Measurements from ENCODE around the gene CDK17.

CDK17 gene

DNA sequence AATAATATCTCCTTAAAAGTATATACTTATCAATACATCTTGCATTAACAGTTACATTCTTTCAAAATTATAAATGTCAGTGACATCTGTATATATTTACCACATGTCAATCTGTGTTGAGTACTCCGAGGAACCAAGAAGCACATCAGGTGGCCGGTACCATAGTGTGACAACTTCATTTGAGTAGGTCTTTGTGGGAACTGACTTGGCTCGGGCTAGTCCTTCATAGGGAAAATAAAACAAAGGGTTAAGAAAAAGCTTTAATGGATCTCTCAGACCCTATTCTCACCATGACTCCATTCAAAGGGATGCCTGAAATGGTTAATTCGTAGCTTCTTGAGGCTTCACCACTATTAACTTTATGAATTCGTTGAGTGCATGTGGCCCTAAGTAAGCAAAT is 111.2 kb downstream of the CDK17 start:
- TF ChIP-seq POLR2AphosphoS5 (IDR thresholded peaks at IDR 0.05; ENCODE audit: low read depth, low read length) = no peak
- no peak for TF ChIP-seq FOXP2 (optimal IDR thresholded peaks at IDR 0.05; ENCODE audit: borderline replicate concordance, extremely low read depth, extremely low read length, insufficient read depth)
- TF ChIP-seq, protein P1, sequence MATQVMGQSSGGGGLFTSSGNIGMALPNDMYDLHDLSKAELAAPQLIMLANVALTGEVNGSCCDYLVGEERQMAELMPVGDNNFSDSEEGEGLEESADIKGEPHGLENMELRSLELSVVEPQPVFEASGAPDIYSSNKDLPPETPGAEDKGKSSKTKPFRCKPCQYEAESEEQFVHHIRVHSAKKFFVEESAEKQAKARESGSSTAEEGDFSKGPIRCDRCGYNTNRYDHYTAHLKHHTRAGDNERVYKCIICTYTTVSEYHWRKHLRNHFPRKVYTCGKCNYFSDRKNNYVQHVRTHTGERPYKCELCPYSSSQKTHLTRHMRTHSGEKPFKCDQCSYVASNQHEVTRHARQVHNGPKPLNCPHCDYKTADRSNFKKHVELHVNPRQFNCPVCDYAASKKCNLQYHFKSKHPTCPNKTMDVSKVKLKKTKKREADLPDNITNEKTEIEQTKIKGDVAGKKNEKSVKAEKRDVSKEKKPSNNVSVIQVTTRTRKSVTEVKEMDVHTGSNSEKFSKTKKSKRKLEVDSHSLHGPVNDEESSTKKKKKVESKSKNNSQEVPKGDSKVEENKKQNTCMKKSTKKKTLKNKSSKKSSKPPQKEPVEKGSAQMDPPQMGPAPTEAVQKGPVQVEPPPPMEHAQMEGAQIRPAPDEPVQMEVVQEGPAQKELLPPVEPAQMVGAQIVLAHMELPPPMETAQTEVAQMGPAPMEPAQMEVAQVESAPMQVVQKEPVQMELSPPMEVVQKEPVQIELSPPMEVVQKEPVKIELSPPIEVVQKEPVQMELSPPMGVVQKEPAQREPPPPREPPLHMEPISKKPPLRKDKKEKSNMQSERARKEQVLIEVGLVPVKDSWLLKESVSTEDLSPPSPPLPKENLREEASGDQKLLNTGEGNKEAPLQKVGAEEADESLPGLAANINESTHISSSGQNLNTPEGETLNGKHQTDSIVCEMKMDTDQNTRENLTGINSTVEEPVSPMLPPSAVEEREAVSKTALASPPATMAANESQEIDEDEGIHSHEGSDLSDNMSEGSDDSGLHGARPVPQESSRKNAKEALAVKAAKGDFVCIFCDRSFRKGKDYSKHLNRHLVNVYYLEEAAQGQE (IDR thresholded peaks at IDR 0.05; ENCODE audit: insufficient read depth in 1 of 2, low read depth in 2 of 2, low read length in 2 of 2) = no peak
- no peak for TF ChIP-seq TAF1 (IDR thresholded peaks at IDR 0.05; ENCODE audit: borderline replicate concordance, insufficient read depth, low read length)
- no peak for TF ChIP-seq SIN3A (IDR thresholded peaks at IDR 0.05; ENCODE audit: borderline replicate concordance, insufficient read depth, low read length)

DNA sequence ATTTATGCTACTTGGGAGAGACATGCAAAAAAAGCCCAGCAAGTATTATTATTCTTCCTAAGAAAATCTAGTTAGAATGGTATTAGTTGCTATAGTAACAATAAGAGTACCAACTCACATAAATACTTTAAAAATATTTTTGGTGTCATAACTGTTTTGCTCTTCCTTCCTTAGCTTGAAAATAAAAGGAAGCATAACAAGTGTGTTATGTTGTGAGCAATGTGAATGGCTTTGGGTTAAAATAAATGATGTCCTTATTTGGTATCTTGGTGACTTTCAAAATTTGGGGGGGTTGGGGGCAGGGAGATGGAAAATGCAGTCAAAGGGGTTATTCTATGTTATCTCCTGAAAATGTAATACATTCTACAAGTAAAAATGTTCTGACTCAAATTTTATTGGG is 115.1 kb downstream of the CDK17 start:
- TF ChIP-seq, protein P1 (IDR thresholded peaks at IDR 0.05; ENCODE audit: insufficient read depth in 1 of 2, low read depth in 2 of 2, low read length in 2 of 2) = no peak
- no peak for TF ChIP-seq FOXP2 (optimal IDR thresholded peaks at IDR 0.05; ENCODE audit: borderline replicate concordance, extremely low read depth, extremely low read length, insufficient read depth)
- TF ChIP-seq SIN3A (IDR thresholded peaks at IDR 0.05; ENCODE audit: borderline replicate concordance, insufficient read depth, low read length) = no peak
- TF ChIP-seq POLR2AphosphoS5 (IDR thresholded peaks at IDR 0.05; ENCODE audit: low read depth, low read length) = no peak
- TF ChIP-seq TAF1 (IDR thresholded peaks at IDR 0.05; ENCODE audit: borderline replicate concordance, insufficient read depth, low read length) = no peak

DNA sequence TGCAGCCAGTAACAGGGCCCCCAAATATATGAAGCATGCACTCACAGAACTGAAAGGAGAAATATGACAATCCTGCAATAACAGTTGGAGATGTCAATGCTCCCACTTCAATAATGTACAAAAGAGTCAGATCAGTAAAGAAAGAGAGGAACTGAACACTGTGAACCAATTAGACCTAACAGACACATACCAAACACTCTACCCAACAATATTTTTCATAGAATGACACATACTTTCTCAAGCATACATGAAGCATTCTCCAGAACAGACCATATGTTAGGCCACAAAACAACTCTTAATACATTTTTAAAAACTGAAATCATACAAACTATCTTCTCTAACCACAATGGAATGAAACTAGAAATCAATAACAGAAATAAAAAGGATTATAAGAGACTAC is 125.9 kb downstream of the CDK17 start:
- TF ChIP-seq TAF1 (IDR thresholded peaks at IDR 0.05; ENCODE audit: borderline replicate concordance, insufficient read depth, low read length) (no peak), POLR2AphosphoS5 (IDR thresholded peaks at IDR 0.05; ENCODE audit: low read depth, low read length) (no peak), FOXP2 (optimal IDR thresholded peaks at IDR 0.05; ENCODE audit: borderline replicate concordance, extremely low read depth, extremely low read length, insufficient read depth) (no peak), SIN3A (IDR thresholded peaks at IDR 0.05; ENCODE audit: borderline replicate concordance, insufficient read depth, low read length) (no peak)
- TF ChIP-seq, protein P1 (IDR thresholded peaks at IDR 0.05; ENCODE audit: insufficient read depth in 1 of 2, low read depth in 2 of 2, low read length in 2 of 2) = no peak

DNA sequence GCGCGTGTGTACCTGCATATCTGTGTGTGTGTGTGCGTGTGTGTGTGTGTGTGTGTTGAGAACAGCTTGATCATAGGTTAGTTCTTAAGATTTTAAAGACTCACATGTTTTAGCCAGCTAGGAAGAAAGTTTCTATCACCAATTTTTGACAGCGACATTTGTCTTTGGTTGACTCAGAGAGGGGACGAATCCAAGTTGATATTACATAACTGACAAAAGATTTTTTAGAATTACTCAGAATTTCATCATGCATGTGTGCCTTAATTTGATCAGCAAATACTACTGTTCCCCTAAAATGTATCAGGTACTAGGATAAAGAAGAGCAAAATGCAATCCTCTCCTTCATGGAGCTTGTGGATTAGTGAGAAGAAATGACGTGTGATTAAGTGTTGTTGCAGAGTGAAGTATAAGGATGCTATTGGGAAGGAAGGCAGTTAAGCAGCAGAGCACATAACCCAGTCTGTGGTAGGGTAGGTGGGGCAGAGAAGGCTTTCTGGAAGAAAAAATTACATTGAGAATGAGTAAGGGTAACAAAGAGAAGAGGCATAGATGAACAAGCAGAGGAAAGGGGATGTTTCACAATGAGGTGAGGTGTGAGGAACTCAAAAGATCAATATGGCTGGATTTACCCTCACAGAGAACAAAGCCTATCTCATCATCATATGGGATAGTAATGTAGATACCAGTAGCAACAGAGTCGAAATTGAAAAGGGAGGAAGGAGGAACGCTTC is 128.6 kb downstream of the CDK17 start:
- TF ChIP-seq, protein P1 (IDR thresholded peaks at IDR 0.05; ENCODE audit: insufficient read depth in 1 of 2, low read depth in 2 of 2, low read length in 2 of 2) = no peak
- no peak for TF ChIP-seq TAF1 (IDR thresholded peaks at IDR 0.05; ENCODE audit: borderline replicate concordance, insufficient read depth, low read length)
- TF ChIP-seq SIN3A (IDR thresholded peaks at IDR 0.05; ENCODE audit: borderline replicate concordance, insufficient read depth, low read length) = no peak
